ENCODE results near the gene TMEM192. TPM values are rescaled to one million over a fixed set of nuclear protein-coding genes. Genes with fewer than 3 reads are reported as not detected.

The TMEM192 gene
- polyA plus RNA-seq, 2 of the 4 experiments (the other 2 are of a cell fraction), result 8.4 to 19.3 TPM

DNA sequence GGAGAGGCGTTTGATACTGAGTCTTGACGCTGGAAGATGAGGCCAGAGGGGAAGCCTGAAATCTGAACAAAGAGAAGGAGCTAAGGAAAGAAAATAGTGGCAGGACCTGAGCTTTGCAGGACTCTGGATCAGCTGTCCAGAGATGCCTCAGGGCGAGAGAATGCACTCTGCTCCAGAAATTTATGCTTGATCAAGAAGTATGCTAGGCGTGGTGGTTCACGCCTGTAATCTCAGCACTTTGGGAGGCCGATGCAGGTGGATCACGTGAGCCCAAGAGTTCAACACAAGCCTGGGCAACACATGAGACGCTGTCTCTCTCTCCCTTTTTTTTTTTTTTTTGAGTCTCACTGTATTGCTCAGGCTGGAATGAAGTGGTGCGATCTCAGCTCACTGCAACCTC, 57.1 kb downstream of the TMEM192 start:
- TF ChIP-seq KDM5A (IDR thresholded peaks at IDR 0.05) (no peak), FOSL2 (IDR thresholded peaks at IDR 0.05) (no peak), FOSL2 (CRISPR knock-in tag; IDR thresholded peaks at IDR 0.05) (no peak), ZC3H11A (IDR thresholded peaks at IDR 0.05) (no peak), REST (IDR thresholded peaks at IDR 0.05) (no peak), BHLHE40 (IDR thresholded peaks at IDR 0.05; ENCODE audit: low read depth, low read length) (no peak), EHMT2 (IDR thresholded peaks at IDR 0.05; ENCODE audit: low read depth) (no peak), RCOR1 (IDR thresholded peaks at IDR 0.05; ENCODE audit: low read depth, low read length) (no peak), POLR2AphosphoS2 (conservative IDR thresholded peaks at IDR 0.05; ENCODE audit: low read length) (no peak), SREBF2 (IDR thresholded peaks at IDR 0.05) (no peak), TFCP2L1 (CRISPR knock-in tag; IDR thresholded peaks at IDR 0.05) (no peak), RNF2 (IDR thresholded peaks at IDR 0.05; ENCODE audit: borderline replicate concordance, low read depth) (no peak), HOXB13 (CRISPR knock-in tag; IDR thresholded peaks at IDR 0.05; ENCODE audit: low read depth) (no peak), PHF8 (IDR thresholded peaks at IDR 0.05; ENCODE audit: borderline replicate concordance, low read depth) (no peak), HOXB5 (CRISPR knock-in tag; IDR thresholded peaks at IDR 0.05) (no peak), MAZ (IDR thresholded peaks at IDR 0.05; ENCODE audit: borderline replicate concordance, low read depth, low read length) (no peak), ZFP36 (IDR thresholded peaks at IDR 0.05; ENCODE audit: borderline replicate concordance, partially characterized antibody) (no peak), CEBPB (IDR thresholded peaks at IDR 0.05) (no peak), GATA3 (IDR thresholded peaks at IDR 0.05; ENCODE audit: borderline replicate concordance) (no peak), FOSB (CRISPR knock-in tag; IDR thresholded peaks at IDR 0.05) (no peak)
- TF ChIP-seq, protein P1, sequence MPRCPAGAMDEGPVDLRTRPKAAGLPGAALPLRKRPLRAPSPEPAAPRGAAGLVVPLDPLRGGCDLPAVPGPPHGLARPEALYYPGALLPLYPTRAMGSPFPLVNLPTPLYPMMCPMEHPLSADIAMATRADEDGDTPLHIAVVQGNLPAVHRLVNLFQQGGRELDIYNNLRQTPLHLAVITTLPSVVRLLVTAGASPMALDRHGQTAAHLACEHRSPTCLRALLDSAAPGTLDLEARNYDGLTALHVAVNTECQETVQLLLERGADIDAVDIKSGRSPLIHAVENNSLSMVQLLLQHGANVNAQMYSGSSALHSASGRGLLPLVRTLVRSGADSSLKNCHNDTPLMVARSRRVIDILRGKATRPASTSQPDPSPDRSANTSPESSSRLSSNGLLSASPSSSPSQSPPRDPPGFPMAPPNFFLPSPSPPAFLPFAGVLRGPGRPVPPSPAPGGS (IDR thresholded peaks at IDR 0.05), result no peak
- ATAC-seq (no peak), FAIRE-seq (no peak), DNase-seq (ENCODE audit: low read depth in 1 of 2, low spot score in 1 of 2) (no peak)
- CTCF ChIA-PET, result interaction anchor here (0.7 to 1.1 kb wide), 2 partner anchors 8 to 108 kb away, joined by 3 to 5 read pairs; no protein-coding TSS in a partner anchor
- Histone ChIP-seq H3K4me3 (no peak overlapping the region), H3K4me2 (no peak overlapping the region), H3K9me3 (no peaks in the 10 kb centered on the region), H3K4me1 (no peaks in the 10 kb centered on the region), H3K27ac (no peak overlapping the region)
- POLR2A ChIA-PET, result no interaction called here
- WGBS (ENCODE audit: missing lambda C conversion rate), result 69% methylated on average over 9 of the region's 9 CpGs

- POLR2A ChIA-PET, result no interaction called here
- DNase-seq (ENCODE audit: low read depth in 1 of 2, low spot score in 1 of 2) (no peak), FAIRE-seq (no peak), ATAC-seq (no peak)
- H3K4me1 ChIP-seq, result no peaks in the 10 kb centered on the region
- no peak within 1 kb of the TSS for H3K27ac ChIP-seq
- TF ChIP-seq ATOH8 (CRISPR knock-in tag; IDR thresholded peaks at IDR 0.05; ENCODE audit: low read depth) (no peak), HOXB5 (CRISPR knock-in tag; IDR thresholded peaks at IDR 0.05) (no peak), TP53 (CRISPR knock-in tag; IDR thresholded peaks at IDR 0.05) (no peak), HOXB13 (CRISPR knock-in tag; IDR thresholded peaks at IDR 0.05; ENCODE audit: low read depth) (no peak), E2F6 (IDR thresholded peaks at IDR 0.05; ENCODE audit: borderline replicate concordance, low read depth) (no peak), EHMT2 (IDR thresholded peaks at IDR 0.05; ENCODE audit: low read depth) (no peak)
- WGBS (ENCODE audit: missing lambda C conversion rate), result 71% methylated on average over 4 of the region's 6 CpGs
- H3K4me3 ChIP-seq, result no peak within 1 kb of the TSS
- no peak within 1 kb of the TSS for H3K4me2 ChIP-seq
- no peaks in the 10 kb centered on the region for H3K9me3 ChIP-seq
- CTCF ChIA-PET, result no interaction called here
Observed at GRCh38 chr4:165053645-165054044, 59.0 kb downstream of the TMEM192 start, which contains the start of gene TRIM75. TRIM75 (plus strand) TSS chr4:165053866; CDS start chr4:165059148, 5,282 bp downstream.

Measured in A549 (cell line).